ACHN (cell line): ENCODE data around the gene CCDC141.

ENCODE experiments used
- DNase-seq: peaks from one replicate; pipeline ENCODE4 v3.0.0-alpha.2; 2015
- in situ Hi-C: cut with HindIII; loops from 2 replicates; pipeline ENCODE4 v1.10.0; 2017; ENCODE audit warnings: low sequenced_read_pairs, low pct_ligation_motif_present, low pct_unique_long_range_greater_than_20kb

The CCDC141 gene

GRCh38 chr2:178924817-178925216 is 125.1 kb downstream of the CCDC141 start:
- in situ Hi-C loops = loop anchor here (25.0 kb wide), 1 partner anchor 113 kb away; the partner anchor contains the start of gene TTN

GRCh38 chr2:178923546-178923945 is 126.4 kb downstream of the CCDC141 start:
- in situ Hi-C loops = loop anchor here (25.0 kb wide), 1 partner anchor 111 kb away; the partner anchor contains the start of gene TTN
- DNase-seq = no peak

More at GRCh38 chr2:178924817-178925216, 125.1 kb downstream of the CCDC141 start:
- DNase-seq = no peak

GRCh38 chr2:178920916-178921513 is 128.9 kb downstream of the CCDC141 start:
- no peak for DNase-seq
- in situ Hi-C loops = loop anchor here (25.0 kb wide), 1 partner anchor 109 kb away; the partner anchor contains the start of gene TTN

GRCh38 chr2:178917555-178917954 is 132.4 kb downstream of the CCDC141 start:
- no peak for DNase-seq
- in situ Hi-C loops = loop anchor here (25.0 kb wide), 1 partner anchor 105 kb away; the partner anchor contains the start of gene TTN

- DNase-seq = no peak
- in situ Hi-C loops = loop anchor here (25.0 kb wide), 1 partner anchor 103 kb away; the partner anchor contains the start of gene TTN
Measured at GRCh38 chr2:178915423-178916173, 134.3 kb downstream of the CCDC141 start.

- in situ Hi-C loops = loop anchor here (25.0 kb wide), 1 partner anchor 102 kb away; the partner anchor contains the start of gene TTN
- DNase-seq = peak; percentile 80
Measured at GRCh38 chr2:178914259-178914849, 135.6 kb downstream of the CCDC141 start.

- in situ Hi-C loops = loop anchor here (25.0 kb wide), 1 partner anchor 101 kb away; the partner anchor contains the start of gene TTN
- no peak for DNase-seq
Measured at GRCh38 chr2:178913049-178913441, 136.9 kb downstream of the CCDC141 start.

- in situ Hi-C loops = loop anchor here (25.0 kb wide), 1 partner anchor 100 kb away; the partner anchor contains the start of gene TTN
Measured at GRCh38 chr2:178912416-178913048, 137.4 kb downstream of the CCDC141 start.

GRCh38 chr2:178911039-178911438 is 138.9 kb downstream of the CCDC141 start:
- DNase-seq = no peak

More at GRCh38 chr2:178912416-178913048, 137.4 kb downstream of the CCDC141 start:
- DNase-seq = no peak

GRCh38 chr2:178910005-178910404 is 139.9 kb downstream of the CCDC141 start:
- in situ Hi-C loops = loop anchor here (25.0 kb wide), 1 partner anchor 98 kb away; the partner anchor contains the start of gene TTN
- no peak for DNase-seq

More at GRCh38 chr2:178911039-178911438, 138.9 kb downstream of the CCDC141 start:
- in situ Hi-C loops = loop anchor here (25.0 kb wide), 1 partner anchor 99 kb away; the partner anchor contains the start of gene TTN

- DNase-seq = no peak
- in situ Hi-C loops = loop anchor here (25.0 kb wide), 1 partner anchor 97 kb away; the partner anchor contains the start of gene TTN
Measured at GRCh38 chr2:178909507-178909906, 140.4 kb downstream of the CCDC141 start.

GRCh38 chr2:178908810-178909209 is 141.1 kb downstream of the CCDC141 start:
- in situ Hi-C loops = loop anchor here (25.0 kb wide), 1 partner anchor 97 kb away; the partner anchor contains the start of gene TTN
- DNase-seq = no peak

- no peak for DNase-seq
- in situ Hi-C loops = loop anchor here (25.0 kb wide), 1 partner anchor 93 kb away; the partner anchor contains the start of gene TTN
Measured at GRCh38 chr2:178905261-178905660, 144.7 kb downstream of the CCDC141 start.

- in situ Hi-C loops = loop anchor here (25.0 kb wide), 1 partner anchor 87 kb away; the partner anchor contains the start of gene TTN
- DNase-seq = no peak
Measured at GRCh38 chr2:178899656-178900055, 150.3 kb downstream of the CCDC141 start.

- in situ Hi-C loops = no loop called here
- no peak for DNase-seq
Measured at GRCh38 chr2:178895872-178896271, 154.1 kb downstream of the CCDC141 start.

GRCh38 chr2:178895171-178895570 is 154.8 kb downstream of the CCDC141 start:
- in situ Hi-C loops = no loop called here
- no peak for DNase-seq

GRCh38 chr2:178892751-178893625 is 156.9 kb downstream of the CCDC141 start:
- in situ Hi-C loops = no loop called here
- no peak for DNase-seq
